NCI-H146 treated with DMSO at 0.1 percent for 48 hours (cell line): ENCODE data around the gene LIAS.
"Not testable (repeated sequence)": the region's sequence is repeated elsewhere in the genome, so short reads cannot be mapped to it uniquely, and the experiment has no call there.

Experiments used
- DNase-seq: peaks from one replicate; lab custom pipeline; 2025; ENCODE audit not compliant: unreplicated experiment; lab: John Stamatoyannopoulos, UW

Gene LIAS

DNA sequence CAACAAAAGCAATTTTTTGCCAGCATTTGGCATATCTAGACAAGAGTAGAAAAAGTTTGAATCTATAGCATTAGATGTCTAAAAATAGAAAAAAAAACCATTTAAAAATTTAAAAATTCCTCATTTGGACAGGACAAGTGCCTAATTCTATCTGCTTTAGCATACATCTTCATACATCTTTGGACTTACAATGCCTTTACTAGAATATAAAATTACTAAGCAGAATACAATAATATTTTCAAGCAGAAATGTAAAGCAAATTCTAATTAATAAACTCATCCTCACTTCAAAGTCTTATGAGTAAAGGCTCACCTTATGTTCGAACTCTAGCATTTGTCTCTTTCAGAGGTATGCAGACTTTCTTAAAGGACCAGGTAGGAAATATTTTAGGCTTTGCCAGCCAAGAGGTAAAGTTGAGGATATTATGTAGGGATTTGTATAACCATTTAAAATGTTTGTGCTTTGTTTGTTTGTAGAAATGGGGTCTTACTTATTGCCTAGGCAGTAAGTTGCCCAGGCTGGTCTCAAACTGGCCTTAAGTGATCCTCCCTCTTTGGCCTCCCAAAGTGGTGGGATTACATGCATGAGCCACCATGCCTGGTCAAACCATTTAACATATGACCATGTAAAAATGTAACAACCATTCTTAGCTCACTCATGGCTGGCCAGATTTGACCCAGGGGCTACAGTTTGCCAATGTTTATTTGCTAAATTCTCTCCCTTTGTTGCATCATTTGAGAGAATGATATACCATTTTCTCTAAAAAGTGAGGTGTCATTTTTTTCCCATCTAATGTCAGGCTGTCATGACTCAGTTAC, 39.3 kb downstream of the LIAS start:
- DNase-seq: no peak

DNA sequence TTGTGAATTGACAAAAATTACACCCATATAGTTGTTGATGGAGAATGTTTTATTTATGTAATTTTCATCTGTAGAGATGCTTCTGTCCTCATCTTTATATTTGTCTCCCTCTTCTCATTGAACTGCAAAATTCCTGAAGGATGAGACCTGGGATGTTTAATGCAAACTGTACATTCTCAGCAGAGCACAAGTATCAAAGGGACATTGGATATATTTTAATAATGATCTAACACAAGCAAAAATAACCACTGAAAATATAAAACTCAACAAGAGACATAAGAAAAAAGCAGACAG, 39.8 kb downstream of the LIAS start:
- no peak for DNase-seq

DNA sequence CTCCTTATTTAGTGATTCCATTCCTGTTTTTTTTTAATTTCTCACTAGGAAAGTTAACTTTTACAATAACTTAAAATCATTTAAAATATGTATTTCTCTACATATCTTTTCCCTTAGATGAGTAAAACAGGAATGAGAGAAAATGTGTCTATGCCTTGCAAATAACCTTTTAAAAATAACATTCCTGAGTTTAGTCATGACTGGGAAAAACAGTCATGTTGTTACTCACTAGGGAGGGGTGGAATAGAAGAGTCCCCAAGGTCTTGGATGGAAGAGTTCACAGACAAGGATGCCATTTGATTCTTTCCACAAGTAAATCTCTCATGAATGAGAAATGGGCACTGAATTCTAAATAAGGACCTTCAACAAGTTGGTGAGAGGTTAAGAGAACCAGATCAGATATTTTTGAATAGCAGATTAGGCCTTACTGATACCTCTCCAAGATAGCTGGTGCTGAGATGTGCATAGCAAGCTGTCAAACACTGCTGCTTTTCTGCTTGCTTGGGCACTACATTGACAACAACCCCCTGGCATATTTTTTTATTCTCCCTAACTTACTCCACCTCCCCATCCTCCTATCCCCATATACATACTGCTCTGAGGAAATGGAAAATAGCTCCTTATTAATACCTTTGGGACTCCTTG, 43.3 kb downstream of the LIAS start:
- DNase-seq: no peak

DNA sequence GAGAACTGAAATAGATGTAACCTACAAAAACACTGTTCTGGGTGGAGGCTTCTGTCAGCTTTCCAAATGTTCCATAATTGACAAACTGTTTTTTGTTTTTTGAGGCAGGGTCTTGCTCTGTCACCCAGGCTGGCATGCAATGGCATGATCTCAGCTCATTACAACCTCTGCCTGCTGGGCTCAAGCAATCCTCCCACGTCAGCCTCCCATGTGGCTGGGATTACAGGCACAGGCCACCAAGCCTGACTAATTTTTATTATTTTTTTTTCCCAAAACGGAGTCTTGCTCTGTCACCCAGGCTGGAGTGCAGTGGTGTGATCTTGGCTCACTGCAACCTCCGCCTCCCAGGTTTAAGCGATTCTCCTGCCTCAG, 43.8 kb downstream of the LIAS start:
- not testable (repeated sequence) for DNase-seq

DNA sequence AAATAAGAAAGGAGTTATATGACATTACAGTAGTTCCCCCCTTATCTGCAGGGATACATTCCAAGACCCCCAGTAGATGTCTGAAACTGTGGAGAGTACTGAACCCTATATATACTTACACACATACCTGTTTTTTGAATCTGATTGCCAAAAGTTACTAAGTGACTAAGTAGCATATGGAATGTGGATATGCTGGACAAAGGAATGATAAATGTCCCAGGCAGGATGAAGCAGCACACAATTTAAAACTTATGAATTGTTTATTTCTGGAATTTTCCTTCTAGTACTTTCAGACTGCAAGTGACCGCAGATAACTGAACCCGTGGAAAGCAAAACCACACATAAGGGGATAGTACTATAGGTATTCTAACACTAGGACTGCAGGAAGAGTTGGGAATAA, 45.7 kb downstream of the LIAS start:
- DNase-seq: no peak

DNA sequence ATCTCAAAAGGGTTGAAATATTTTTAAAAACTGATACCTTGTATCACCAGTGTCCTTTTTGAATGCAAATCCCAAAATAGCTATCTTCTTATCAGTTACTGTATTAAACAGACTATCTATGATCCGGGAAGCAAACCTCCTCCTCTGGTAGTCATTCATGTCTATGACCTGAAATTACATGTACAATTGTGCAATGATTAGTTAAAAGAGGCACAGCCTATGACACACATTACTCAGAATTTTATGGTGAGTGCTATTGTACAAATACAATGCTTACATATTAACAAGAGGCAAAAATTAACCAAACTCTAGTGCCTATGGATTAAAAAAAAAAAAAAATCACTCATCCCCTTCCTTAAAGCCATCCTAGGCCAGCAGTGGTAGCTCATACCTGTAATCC, 46.7 kb downstream of the LIAS start:
- no peak for DNase-seq

DNA sequence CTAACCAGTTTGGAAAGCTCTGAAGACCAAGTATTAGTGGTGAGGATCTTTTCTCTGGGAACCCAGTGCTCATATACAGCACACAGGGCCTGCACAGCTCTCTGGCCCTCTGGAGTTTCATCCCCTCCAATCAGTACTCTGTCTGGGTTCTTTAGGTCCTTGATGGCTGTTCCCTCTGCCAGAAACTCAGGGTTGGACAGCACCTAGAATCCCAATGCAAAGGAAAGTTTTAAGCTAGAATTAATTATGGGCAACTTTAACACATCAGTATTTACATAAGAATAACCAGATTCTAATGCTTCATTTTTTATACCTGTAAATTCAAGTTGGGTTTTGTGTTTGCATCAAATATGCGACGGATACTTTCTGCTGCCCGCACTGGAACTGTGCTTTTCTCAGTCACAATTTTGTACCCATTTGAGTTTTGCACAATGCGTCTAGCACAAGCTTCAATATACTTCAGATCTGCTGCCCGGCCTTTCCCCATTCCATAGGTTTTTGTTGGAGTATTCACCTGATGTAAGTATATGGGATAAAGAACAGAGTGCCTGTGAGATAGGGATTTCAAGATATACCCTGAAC, 51.6 kb downstream of the LIAS start:
- no peak for DNase-seq

DNA sequence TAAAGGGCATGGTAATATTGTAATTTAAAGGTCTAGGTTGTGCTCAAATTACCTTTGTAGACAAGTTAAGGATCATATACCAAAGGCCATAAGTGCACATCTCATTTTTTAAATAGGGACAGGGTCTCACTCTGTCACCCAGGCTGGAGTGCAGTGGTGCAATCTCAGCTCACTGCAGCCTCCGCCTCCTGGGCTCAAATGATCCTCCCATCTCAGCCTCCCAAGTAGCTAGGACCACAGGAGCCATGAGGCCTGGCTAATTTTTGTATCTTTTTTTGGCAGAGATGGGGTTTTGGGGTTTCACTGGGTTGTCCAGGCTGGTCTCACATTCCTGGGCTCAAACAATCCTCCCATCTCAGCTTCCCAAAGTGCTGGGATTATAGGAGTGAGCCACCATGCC, 55.4 kb downstream of the LIAS start:
- DNase-seq: not testable (repeated sequence)

DNA sequence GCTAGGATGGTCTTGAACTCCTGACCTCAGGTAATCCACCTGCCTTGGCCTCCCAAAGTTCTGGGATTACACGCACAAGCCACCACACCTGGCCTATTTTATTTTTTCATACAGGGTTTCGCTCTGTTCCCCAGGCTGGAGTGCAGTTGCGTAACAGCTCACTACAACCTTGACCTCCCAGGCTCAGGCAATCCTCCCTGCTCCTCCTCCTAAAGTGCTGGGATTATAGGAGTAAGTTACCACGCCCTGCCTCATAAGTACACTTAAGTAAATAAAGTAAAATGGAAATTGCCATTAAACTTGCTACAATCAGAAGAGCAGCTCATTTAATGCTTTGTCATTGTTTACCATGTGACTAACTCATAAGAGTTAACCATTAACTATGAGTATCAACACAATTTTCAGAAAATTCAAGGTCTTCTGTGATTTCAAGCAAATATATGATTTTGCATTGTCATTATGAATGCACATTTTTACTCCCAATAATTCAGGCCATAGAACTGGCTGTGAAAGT, 56.1 kb downstream of the LIAS start:
- no peak for DNase-seq

DNA sequence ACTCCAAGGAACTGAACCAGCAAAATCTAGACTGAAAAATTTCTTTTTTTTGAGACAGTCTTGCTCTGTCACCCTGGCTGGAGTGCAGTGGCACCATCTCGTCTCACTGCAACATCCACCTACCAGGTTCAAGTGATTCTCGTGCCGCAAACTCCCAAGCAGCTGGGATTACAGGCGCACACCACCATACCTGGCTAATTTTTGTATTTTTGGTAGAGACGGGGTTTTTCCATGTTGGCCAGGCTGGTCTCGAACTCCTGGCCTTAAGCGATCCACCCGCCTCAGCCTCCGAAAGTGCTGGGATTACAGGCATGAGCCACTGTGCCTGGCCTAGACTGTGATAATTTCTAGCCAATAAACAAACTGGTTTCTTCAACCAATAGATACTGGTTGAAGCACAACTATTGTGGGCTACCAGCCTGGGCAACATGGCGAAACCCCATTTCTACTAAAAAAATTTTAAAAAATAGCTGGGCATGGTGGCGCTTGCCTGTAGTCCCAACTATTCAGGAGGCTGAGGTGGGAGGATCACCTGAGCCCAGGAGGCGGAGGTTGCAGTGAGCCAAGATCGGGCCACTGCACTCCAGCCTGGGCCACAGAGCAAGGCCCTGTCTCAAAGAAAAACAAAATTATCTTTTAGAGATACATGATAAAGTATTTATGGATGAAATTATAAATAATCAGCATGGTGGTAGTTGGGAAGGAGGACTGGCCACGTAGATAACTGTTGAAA, 57.0 kb downstream of the LIAS start:
- DNase-seq: not testable (repeated sequence)

DNA sequence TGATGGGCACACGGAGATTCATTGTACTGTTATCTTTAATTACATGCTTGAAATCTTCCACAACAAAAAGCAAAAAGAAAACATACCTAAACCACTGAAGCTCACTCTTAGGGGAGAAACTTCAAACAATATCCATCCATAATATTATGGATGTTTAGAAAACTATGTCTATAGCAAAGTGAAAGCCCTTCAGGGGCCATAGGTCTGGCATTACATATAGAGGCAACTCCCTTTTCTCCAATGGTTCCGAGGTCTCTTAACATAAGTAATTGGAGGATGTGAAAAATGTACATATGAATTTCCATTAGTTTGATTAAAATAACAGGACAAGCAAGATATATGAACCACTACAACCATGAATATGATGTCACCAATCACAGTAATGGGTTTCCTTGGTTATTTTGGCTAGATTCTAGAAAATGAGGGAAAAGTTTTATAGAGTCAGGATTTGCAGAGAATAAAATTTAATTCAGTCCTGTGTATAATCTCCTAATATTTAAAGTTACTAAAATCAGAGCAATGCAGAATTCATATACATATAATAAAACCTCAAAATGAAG, 57.6 kb downstream of the LIAS start:
- no peak for DNase-seq

DNA sequence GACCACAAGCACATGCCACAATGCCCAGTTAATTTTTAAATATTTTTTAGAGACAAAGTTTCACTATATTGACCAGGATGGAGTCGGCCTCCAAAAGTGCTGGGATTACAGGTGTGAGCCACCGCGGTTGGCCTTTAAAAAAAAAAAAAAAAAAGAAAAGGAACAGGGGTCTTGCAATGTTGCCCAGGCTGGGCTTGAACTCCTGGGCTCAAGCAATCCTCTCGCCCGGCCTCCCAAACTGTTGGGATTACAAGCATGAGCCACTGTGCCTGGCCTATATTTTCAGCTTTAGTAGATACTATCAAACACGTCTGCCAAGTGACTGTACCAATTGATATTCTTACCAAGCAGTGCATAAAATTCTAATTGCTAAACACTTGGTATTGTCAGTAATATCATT, 59.6 kb downstream of the LIAS start:
- no peak for DNase-seq

DNA sequence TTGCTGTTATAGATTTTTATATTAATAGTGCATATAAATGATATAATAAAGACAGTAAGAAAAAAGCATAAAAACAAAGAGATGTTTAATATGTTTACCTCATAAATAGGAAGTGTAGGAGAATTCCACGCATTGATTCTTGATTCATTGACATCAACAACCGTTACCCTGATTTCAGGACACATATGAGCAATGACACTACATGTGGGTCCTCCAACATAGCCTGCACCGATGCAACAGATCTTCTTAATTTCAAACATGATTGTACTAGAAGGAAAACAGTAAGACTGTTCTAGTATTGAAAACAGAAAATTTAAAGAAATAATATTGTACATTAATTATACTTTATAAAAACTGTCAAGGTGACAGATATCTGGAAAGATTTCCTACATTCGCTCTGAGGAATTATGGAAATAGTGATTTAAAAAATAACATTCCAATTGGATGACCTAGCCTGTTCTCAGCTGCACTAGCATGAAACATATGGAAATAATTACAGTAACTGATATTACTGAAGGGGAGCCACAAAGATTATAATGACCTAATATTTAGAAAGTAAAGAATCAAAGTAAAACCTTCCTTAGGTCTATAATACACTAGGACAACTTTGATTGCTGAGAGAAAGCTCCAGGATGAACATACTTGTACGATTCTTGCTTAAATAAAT, 62.5 kb downstream of the LIAS start:
- no peak for DNase-seq

DNA sequence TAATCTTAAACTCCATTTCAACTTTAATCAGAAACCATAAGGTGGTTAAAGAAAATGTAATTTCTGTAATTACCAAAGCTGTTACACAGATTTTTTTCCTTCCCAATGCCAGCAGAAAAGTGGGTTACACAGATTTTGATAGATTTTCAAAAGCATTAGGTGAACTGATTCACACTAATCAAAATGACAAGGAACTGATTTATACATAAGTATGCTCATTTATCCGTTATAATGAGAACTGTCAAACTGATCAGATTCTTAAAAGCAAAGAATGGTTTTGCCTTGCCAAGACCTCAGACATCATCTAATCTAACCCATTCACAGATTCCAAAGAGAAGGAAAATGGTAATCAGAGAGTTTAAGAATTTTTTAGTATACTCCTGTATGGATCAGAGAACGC, 63.2 kb downstream of the LIAS start:
- DNase-seq: no peak

DNA sequence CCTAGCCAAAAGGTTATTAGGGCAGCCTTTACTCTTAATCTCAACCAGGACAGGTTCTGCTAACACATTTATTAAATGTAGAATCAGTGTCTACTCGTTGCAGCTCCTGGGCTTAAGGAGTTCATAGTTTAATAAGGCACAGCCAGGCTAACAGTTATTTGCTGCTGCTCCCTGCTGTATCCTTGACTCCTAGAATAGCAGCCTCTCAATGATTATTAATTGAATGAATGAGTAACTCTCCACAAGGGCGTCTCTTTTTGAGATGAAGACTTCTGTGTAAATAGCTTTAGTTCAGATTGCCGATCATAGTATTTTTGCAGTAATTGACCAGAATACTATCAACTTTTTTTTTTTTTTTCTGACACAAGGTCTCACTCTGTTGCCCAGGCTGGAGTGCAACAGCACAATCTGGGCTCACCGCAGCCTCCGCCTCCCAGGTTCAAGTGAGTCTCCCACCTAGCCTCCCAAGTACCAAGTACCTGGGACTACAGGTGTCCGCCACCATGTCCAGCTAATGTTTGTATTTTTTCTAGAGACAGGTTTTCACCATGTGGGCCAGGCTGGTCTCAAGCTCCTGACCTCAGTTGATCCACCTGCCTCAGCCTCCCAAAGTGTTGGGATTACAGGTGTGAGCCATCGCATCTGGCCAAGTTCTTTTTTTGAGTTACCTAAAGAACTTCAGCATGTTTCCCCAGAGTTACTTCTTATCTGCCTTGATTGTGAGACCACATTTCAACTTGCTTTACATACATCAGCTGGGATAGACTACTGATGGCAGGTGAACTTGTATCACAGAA, 65.5 kb downstream of the LIAS start:
- no peak for DNase-seq

DNA sequence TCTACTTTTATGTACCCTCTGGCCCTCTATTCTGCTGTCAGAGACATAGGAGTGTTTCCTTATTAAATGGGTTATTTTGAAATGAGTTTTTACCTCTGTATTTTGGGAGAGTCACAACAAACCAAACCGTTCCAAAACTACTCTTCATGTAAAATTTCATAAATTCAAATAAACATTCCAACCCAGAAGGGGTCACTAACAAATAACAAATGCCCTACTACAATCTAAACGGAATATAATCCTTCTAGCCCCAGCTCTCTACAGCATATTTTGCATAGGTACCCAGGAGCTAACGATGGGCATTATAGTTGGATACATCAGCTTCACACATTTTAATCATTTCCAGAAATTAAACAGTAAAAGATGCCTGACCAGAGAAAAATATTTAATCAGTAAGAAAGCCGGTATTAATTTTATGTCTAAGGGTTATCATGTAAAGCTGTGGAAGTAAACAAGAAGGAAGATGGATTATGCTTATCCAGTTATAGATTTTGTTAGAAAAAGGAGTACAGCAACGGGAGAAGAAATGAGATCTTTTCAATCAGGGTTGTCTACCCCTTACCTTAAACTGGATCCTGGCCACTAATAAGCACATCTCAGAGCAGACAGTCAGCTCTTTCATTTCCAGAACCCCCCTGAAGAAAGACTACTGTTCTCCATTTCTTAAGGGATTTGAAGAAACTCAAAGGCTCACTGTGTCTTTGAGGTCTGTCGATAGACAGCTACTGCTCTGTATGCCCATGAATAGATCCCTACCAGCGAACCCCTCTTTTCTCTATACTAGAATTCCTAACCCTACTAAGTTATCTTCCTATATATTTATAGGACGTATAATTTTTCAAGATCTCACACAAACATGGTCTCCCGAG, 67.2 kb downstream of the LIAS start:
- no peak for DNase-seq

DNA sequence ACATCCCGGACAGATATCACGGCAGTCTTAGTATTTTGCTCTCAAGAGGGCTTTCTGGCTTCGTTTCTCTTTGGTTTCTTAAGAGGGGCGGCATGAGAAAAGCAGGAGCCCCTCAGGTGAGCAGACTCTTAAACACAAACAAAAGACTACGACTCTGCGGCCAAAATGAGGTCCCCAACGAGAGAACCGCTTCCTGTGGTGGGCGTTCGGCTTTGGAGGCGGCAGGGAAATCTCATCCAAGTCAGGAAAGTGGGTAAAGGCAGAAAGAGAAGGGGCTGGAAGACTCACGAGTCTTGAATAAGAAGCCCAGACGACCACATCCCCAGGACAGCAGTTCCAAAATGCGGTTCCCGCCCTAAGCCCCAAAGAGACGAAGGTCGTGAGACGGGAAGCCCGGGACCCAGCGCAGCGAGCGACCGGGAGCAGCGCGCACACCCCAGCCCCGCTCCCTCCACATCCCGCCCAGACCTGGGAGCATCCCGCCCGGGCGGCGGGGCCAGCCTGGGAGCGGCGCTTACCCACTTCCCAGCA, 68.0 kb downstream of the LIAS start:
- DNase-seq: no peak

DNA sequence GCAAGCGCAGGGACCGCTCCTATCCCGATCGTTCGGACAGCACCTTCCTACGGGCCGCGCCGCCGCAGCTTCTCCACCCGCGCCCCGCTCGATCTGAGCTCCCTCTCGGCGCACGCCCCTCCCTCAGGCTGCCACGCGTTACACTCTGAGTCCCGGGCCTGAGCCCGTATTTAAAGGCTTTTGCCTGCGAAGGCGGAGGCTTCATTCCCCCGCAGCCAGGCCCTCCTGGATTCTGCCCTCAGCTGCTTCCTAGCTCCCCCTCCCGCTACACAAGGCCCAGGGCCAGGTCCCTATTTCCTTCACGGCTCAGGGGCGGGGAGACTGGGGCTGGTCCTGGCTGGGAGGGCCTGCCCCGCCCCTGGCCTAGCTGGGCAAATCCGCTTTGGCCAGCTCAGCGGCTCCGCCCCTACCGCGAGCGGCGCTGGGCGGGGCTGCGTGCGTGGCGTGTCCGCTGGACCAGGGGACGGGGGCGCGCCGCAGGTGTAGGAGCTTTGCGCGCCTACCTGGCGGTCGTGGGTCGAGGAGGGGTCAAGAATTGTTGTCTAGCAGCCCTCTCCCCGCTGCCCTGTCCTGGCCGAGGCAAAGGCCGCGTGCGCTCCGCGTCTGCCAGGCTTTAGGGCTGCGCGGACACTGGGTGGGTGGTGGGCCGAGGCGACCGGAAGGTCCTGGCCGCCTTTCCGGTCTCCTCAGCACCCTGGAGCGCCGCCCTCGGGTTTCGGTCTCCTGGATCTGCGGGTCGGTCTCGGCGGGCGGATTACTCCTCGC, 68.6 kb downstream of the LIAS start, which contains the start of gene UGDH:
TSS of gene UGDH (minus strand) at position 144 of the 765 bp plus-strand sequence. CDS start 5,927 bp downstream, outside the sequence.
- peak; percentile 91 for DNase-seq
